Ectodermal cell (in vitro differentiated cells): ENCODE results near the gene TRIM66.

Source experiments
- H3K27ac ChIP-seq: 2 replicates; pipeline ENCODE4 v1.7.0; 2013; ENCODE audit warnings: mild to moderate bottlenecking, low read depth, low read length; ENCODE audit not compliant: insufficient read depth, poor library complexity, severe bottlenecking
- H3K27me3 ChIP-seq: 2 replicates; pipeline ENCODE4 v1.7.0; 2013; ENCODE audit warnings: mild to moderate bottlenecking, low read length; ENCODE audit not compliant: insufficient read depth, control insufficient read depth, poor library complexity, severe bottlenecking
- H3K36me3 ChIP-seq: one replicate; pipeline ENCODE4 v1.7.0; 2013; ENCODE audit warnings: low read length; ENCODE audit not compliant: control insufficient read depth, insufficient read depth
- H3K4me1 ChIP-seq: one replicate; pipeline ENCODE4 v1.7.0; 2013; ENCODE audit warnings: low read length; ENCODE audit not compliant: control insufficient read depth, insufficient read depth
- H3K4me3 ChIP-seq: 2 replicates; pipeline ENCODE4 v1.7.0; 2013; ENCODE audit warnings: low read depth, low read length, control low read depth; ENCODE audit not compliant: insufficient read depth
- H3K9me3 ChIP-seq: 2 replicates; pipeline ENCODE4 v1.7.0; 2013; ENCODE audit warnings: mild to moderate bottlenecking, low read length, moderate library complexity; ENCODE audit not compliant: control insufficient read depth
- WGBS, 2 experiments: methylation state at CpG; one replicate each; pipeline ENCODE4 v1.1.7; 2013; ENCODE audit warnings: missing lambda C conversion rate in 2 of 2; 5-methylcytosine and 5-hydroxymethylcytosine counted together

The TRIM66 gene

DNA sequence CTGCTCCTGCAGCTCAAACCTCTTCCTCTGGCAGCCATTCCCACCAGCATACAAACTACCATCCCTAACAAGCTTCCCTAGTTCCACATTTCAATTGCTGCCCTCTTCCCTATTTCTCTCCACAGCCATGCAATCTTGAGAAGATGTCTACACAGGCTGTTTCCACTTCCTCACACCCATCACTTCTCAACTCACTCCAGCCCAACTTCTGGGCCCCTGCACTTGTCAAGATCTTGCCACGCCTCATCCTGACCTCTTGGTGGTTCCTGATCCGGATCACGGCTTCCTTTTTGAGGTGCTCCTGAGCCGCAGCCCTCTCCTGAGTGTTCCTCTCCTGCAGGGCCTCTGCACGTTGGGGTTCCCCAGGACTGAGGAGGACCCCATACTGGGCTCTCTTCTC is 22.7 kb upstream of the TRIM66 start:
- Histone ChIP-seq H3K36me3 (peaks cover 20% of the 10 kb centered on the region), H3K9me3 (no peaks in the 10 kb centered on the region), H3K27me3 (no peaks in the 10 kb centered on the region), H3K4me1 (peaks cover 3% of the 10 kb centered on the region), H3K4me3 (no peak overlapping the region), H3K27ac (no peak overlapping the region)
- 90 to 94% methylated on average over 5 of the region's 5 CpGs for WGBS, 2 experiments

GRCh38 chr11:8704136-8704535 is 21.7 kb upstream of the TRIM66 start:
- H3K9me3 ChIP-seq = no peaks in the 10 kb centered on the region
- H3K36me3 ChIP-seq = peaks cover 20% of the 10 kb centered on the region
- H3K4me1 ChIP-seq = peaks cover 13% of the 10 kb centered on the region
- no peaks in the 10 kb centered on the region for H3K27me3 ChIP-seq
- no peak overlapping the region for H3K4me3 ChIP-seq
- 93 to 98% methylated on average over 2 of the region's 2 CpGs for WGBS, 2 experiments
- H3K27ac ChIP-seq = no peak overlapping the region

DNA sequence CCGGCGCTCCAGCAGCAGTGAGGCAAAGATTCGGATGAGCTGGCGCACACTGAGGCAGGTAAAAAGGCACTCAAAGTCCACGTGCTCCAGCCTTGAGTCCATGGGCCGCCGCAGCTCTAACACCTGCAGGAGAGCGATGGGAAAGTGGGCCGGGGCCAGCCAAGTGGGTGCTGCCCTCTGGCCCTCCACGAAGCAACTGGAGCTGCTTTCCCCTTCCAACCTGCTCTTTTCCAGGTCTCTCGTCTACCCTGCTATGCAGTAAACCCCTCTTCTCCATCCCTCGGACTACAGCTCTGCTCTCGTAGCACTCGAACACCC is 20.1 kb upstream of the TRIM66 start:
- Histone ChIP-seq H3K4me3 (no peak overlapping the region), H3K4me1 (peaks cover 18% of the 10 kb centered on the region), H3K36me3 (peaks cover 26% of the 10 kb centered on the region), H3K27me3 (no peaks in the 10 kb centered on the region), H3K9me3 (no peaks in the 10 kb centered on the region), H3K27ac (no peak overlapping the region)
- 92 to 95% methylated on average over 14 of the region's 14 CpGs for WGBS, 2 experiments

DNA sequence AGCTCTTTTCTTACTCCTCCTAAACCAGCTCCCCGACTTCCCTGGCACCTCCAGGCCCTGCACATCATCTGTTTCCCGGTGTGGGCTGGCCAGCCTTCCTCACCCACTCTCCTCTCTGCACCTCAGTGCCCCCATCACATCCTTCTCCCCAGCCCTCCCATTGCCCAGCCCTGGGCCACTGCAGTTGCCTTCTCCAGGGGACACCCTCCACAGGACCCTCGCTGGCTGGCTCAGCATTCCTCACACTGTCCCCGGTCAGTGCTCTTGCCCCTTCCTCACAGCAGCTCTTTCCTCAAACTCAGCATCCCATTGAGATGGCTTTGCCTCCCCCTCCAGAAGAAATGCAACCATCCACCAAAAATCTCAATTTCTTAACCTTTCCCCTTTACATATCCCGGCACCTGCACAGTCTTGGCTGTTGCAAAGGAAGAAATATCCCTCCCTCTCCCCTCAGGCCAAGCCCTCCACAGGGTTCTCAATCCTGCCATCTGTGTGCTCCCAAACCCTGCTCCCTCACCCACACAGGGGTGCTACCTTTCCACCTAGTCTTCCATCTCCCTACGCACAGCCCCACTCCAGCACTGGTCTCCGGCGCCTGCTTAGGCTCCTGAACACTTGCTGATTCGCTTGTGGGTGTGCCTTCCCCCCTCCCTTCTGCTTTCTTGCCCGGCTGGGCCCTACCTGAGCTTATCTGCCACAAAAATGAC is 19.6 kb upstream of the TRIM66 start:
- Histone ChIP-seq H3K27me3 (no peaks in the 10 kb centered on the region), H3K4me1 (peaks cover 18% of the 10 kb centered on the region), H3K4me3 (no peak overlapping the region), H3K36me3 (peaks cover 26% of the 10 kb centered on the region), H3K27ac (no peak overlapping the region), H3K9me3 (no peaks in the 10 kb centered on the region)
- WGBS, 2 experiments = 91 to 92% methylated on average over 10 of the region's 10 CpGs

GRCh38 chr11:8699903-8700302 is 17.4 kb upstream of the TRIM66 start:
- Histone ChIP-seq H3K27ac (no peak overlapping the region), H3K27me3 (no peaks in the 10 kb centered on the region), H3K4me3 (no peak overlapping the region), H3K4me1 (peaks cover 18% of the 10 kb centered on the region), H3K36me3 (peaks cover 35% of the 10 kb centered on the region), H3K9me3 (no peaks in the 10 kb centered on the region)
- WGBS, 2 experiments = 53 to 56% methylated on average over 3 of the region's 3 CpGs

- no peaks in the 10 kb centered on the region for H3K27me3 ChIP-seq
- H3K36me3 ChIP-seq = peaks cover 31% of the 10 kb centered on the region
- WGBS, 2 experiments = 66 to 70% methylated on average over 11 of the region's 11 CpGs
- no peak overlapping the region for H3K27ac ChIP-seq
- H3K4me1 ChIP-seq = peaks cover 18% of the 10 kb centered on the region
- H3K9me3 ChIP-seq = no peaks in the 10 kb centered on the region
- no peak overlapping the region for H3K4me3 ChIP-seq
Observed at GRCh38 chr11:8698917-8699441, 16.5 kb upstream of the TRIM66 start.

DNA sequence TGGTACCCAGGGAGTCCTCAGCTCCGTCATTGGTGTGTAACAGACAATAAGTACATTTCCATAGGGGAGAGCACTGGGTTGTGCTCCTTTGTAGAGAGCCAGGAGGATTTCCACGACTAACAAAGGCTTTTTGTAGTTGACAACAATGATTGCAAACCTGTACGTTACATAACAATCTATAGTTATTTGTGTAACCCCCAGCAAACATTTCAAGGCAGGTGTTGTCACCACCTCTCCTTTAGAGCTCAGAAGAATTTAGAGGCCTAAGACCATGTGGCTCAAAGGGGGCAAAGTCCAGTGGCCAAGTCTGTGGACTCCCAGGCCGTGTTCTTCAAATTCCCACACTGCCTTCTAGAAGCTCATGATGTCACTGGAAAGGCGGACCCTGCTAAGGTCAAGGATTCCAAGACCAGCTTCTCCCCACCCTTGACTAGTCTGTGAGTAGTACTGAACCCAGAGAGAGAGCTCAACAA is 15.9 kb upstream of the TRIM66 start:
- Histone ChIP-seq H3K27me3 (no peaks in the 10 kb centered on the region), H3K9me3 (no peaks in the 10 kb centered on the region), H3K27ac (no peak overlapping the region), H3K4me1 (peaks cover 18% of the 10 kb centered on the region), H3K4me3 (no peak overlapping the region), H3K36me3 (peaks cover 35% of the 10 kb centered on the region)
- 67 to 79% methylated on average over 5 of the region's 5 CpGs for WGBS, 2 experiments

GRCh38 chr11:8697054-8697453 is 14.6 kb upstream of the TRIM66 start:
- Histone ChIP-seq H3K36me3 (peaks cover 48% of the 10 kb centered on the region), H3K4me3 (no peak overlapping the region), H3K9me3 (no peaks in the 10 kb centered on the region), H3K27me3 (no peaks in the 10 kb centered on the region), H3K4me1 (peaks cover 18% of the 10 kb centered on the region), H3K27ac (no peak overlapping the region)
- 96% methylated on average over 3 of the region's 3 CpGs for WGBS, 2 experiments

GRCh38 chr11:8694137-8694536 is 11.7 kb upstream of the TRIM66 start:
- H3K36me3 ChIP-seq = peaks cover 49% of the 10 kb centered on the region

GRCh38 chr11:8693555-8693954 is 11.1 kb upstream of the TRIM66 start:
- H3K36me3 ChIP-seq = peaks cover 49% of the 10 kb centered on the region
- H3K27me3 ChIP-seq = no peaks in the 10 kb centered on the region
- 91 to 94% methylated on average over 7 of the region's 7 CpGs for WGBS, 2 experiments
- H3K27ac ChIP-seq = no peak overlapping the region
- H3K9me3 ChIP-seq = no peaks in the 10 kb centered on the region
- peaks cover 4% of the 10 kb centered on the region for H3K4me1 ChIP-seq
- no peak overlapping the region for H3K4me3 ChIP-seq

More at GRCh38 chr11:8694137-8694536, 11.7 kb upstream of the TRIM66 start:
- no peak overlapping the region for H3K27ac ChIP-seq
- H3K4me1 ChIP-seq = peaks cover 9% of the 10 kb centered on the region
- H3K27me3 ChIP-seq = no peaks in the 10 kb centered on the region
- no peak overlapping the region for H3K4me3 ChIP-seq
- no peaks in the 10 kb centered on the region for H3K9me3 ChIP-seq
- 90 to 94% methylated on average over 5 of the region's 5 CpGs for WGBS, 2 experiments
